HEK293 (cell line): ENCODE results near the gene ZNF648.

Experiments
- ELK4 ChIP-seq: IDR thresholded peaks from 2 replicates; pipeline ENCODE4 v1.6.1; 2011; ENCODE audit warnings: mild to moderate bottlenecking, low read depth, low read length, borderline replicate concordance
- GLIS1 ChIP-seq: fragments of 450-650 bp; formaldehyde crosslinking; IDR thresholded peaks from 2 replicates; pipeline ENCODE4 v1.5.1; 2016; ENCODE audit warnings: missing biosample characterization, missing genetic modification characterization
- PRDM6 ChIP-seq: fragments of 450-650 bp; formaldehyde crosslinking; IDR thresholded peaks from 2 replicates; pipeline ENCODE4 v1.5.1; 2017; ENCODE audit warnings: missing biosample characterization, missing genetic modification characterization
- SCRT2 ChIP-seq: fragments of 450-650 bp; formaldehyde crosslinking; IDR thresholded peaks from 2 replicates; pipeline ENCODE4 v1.5.1; 2016; ENCODE audit warnings: missing biosample characterization, missing genetic modification characterization
- SP7 ChIP-seq: fragments of 450-650 bp; formaldehyde crosslinking; IDR thresholded peaks from 2 replicates; pipeline ENCODE4 v1.5.1; 2016; ENCODE audit warnings: missing biosample characterization, missing genetic modification characterization
- TSHZ1 ChIP-seq: fragments of 450-650 bp; formaldehyde crosslinking; IDR thresholded peaks from 2 replicates; pipeline ENCODE4 v1.5.1; 2016; ENCODE audit warnings: missing biosample characterization, missing genetic modification characterization, borderline replicate concordance
- WT1 ChIP-seq: fragments of 450-650 bp; formaldehyde crosslinking; IDR thresholded peaks from 2 replicates; pipeline ENCODE4 v1.5.1; 2016; ENCODE audit warnings: missing biosample characterization, missing genetic modification characterization
- ZIC2 ChIP-seq: fragments of 450-650 bp; formaldehyde crosslinking; IDR thresholded peaks from 2 replicates; pipeline ENCODE4 v1.5.1; 2016; ENCODE audit warnings: missing biosample characterization, missing genetic modification characterization
- ZNF133 ChIP-seq: fragments of 450-650 bp; formaldehyde crosslinking; IDR thresholded peaks from 2 replicates; pipeline ENCODE4 v1.5.1; 2016; ENCODE audit warnings: missing biosample characterization, missing genetic modification characterization
- ZNF202 ChIP-seq: fragments of 450-650 bp; formaldehyde crosslinking; IDR thresholded peaks from 2 replicates; pipeline ENCODE4 v1.5.1; 2016; ENCODE audit warnings: missing biosample characterization, missing genetic modification characterization, borderline replicate concordance
- ZNF350 ChIP-seq: fragments of 450-650 bp; formaldehyde crosslinking; IDR thresholded peaks from 2 replicates; pipeline ENCODE4 v1.5.0; 2017; ENCODE audit warnings: missing biosample characterization, mild to moderate bottlenecking, missing genetic modification characterization
- ZNF501 ChIP-seq: fragments of 450-650 bp; formaldehyde crosslinking; IDR thresholded peaks from 2 replicates; pipeline ENCODE4 v1.5.1; 2016; ENCODE audit warnings: missing biosample characterization, missing genetic modification characterization
- ZNF514 ChIP-seq: fragments of 450-650 bp; formaldehyde crosslinking; IDR thresholded peaks from 2 replicates; pipeline ENCODE4 v1.5.1; 2016; ENCODE audit warnings: missing biosample characterization, missing genetic modification characterization
- ZNF530 ChIP-seq: fragments of 450-650 bp; formaldehyde crosslinking; IDR thresholded peaks from 2 replicates; pipeline ENCODE4 v1.5.1; 2016; ENCODE audit warnings: low read depth, missing biosample characterization, missing genetic modification characterization
- ZNF621 ChIP-seq: fragments of 450-650 bp; formaldehyde crosslinking; IDR thresholded peaks from 2 replicates; pipeline ENCODE4 v1.5.1; 2017; ENCODE audit warnings: missing biosample characterization, missing genetic modification characterization
- ZNF707 ChIP-seq: fragments of 450-650 bp; formaldehyde crosslinking; IDR thresholded peaks from 2 replicates; pipeline ENCODE4 v1.5.1; 2016; ENCODE audit warnings: missing biosample characterization, missing genetic modification characterization
- ZNF768 ChIP-seq: fragments of 450-650 bp; formaldehyde crosslinking; IDR thresholded peaks from 2 replicates; pipeline ENCODE4 v1.5.1; 2018; ENCODE audit warnings: missing biosample characterization, mild to moderate bottlenecking, missing genetic modification characterization
- ZNF776 ChIP-seq: fragments of 450-650 bp; formaldehyde crosslinking; IDR thresholded peaks from 2 replicates; pipeline ENCODE4 v1.5.0; 2017; ENCODE audit warnings: missing biosample characterization, missing genetic modification characterization, borderline replicate concordance
- ZSCAN23 ChIP-seq: fragments of 450-650 bp; formaldehyde crosslinking; IDR thresholded peaks from 2 replicates; pipeline ENCODE4 v1.5.1; 2016; ENCODE audit warnings: missing biosample characterization, missing genetic modification characterization
- TF ChIP-seq, protein P1 (sequence below): fragments of 450-650 bp; formaldehyde crosslinking; IDR thresholded peaks from 2 replicates; pipeline ENCODE4 v1.5.1; 2016; ENCODE audit warnings: missing biosample characterization, missing genetic modification characterization, borderline replicate concordance
- TF ChIP-seq, protein P2 (sequence below): fragments of 450-650 bp; formaldehyde crosslinking; IDR thresholded peaks from 2 replicates; pipeline ENCODE4; 2016; ENCODE audit warnings: missing biosample characterization, missing genetic modification characterization
- TF ChIP-seq, protein P3 (sequence below): fragments of 450-650 bp; formaldehyde crosslinking; IDR thresholded peaks from 2 replicates; pipeline ENCODE4 v1.5.1; 2016; ENCODE audit warnings: missing biosample characterization, missing genetic modification characterization

Gene ZNF648

GRCh38 chr1:182101415-182102042, 40.0 kb upstream of the ZNF648 start (continued):
- TF ChIP-seq, protein P1, sequence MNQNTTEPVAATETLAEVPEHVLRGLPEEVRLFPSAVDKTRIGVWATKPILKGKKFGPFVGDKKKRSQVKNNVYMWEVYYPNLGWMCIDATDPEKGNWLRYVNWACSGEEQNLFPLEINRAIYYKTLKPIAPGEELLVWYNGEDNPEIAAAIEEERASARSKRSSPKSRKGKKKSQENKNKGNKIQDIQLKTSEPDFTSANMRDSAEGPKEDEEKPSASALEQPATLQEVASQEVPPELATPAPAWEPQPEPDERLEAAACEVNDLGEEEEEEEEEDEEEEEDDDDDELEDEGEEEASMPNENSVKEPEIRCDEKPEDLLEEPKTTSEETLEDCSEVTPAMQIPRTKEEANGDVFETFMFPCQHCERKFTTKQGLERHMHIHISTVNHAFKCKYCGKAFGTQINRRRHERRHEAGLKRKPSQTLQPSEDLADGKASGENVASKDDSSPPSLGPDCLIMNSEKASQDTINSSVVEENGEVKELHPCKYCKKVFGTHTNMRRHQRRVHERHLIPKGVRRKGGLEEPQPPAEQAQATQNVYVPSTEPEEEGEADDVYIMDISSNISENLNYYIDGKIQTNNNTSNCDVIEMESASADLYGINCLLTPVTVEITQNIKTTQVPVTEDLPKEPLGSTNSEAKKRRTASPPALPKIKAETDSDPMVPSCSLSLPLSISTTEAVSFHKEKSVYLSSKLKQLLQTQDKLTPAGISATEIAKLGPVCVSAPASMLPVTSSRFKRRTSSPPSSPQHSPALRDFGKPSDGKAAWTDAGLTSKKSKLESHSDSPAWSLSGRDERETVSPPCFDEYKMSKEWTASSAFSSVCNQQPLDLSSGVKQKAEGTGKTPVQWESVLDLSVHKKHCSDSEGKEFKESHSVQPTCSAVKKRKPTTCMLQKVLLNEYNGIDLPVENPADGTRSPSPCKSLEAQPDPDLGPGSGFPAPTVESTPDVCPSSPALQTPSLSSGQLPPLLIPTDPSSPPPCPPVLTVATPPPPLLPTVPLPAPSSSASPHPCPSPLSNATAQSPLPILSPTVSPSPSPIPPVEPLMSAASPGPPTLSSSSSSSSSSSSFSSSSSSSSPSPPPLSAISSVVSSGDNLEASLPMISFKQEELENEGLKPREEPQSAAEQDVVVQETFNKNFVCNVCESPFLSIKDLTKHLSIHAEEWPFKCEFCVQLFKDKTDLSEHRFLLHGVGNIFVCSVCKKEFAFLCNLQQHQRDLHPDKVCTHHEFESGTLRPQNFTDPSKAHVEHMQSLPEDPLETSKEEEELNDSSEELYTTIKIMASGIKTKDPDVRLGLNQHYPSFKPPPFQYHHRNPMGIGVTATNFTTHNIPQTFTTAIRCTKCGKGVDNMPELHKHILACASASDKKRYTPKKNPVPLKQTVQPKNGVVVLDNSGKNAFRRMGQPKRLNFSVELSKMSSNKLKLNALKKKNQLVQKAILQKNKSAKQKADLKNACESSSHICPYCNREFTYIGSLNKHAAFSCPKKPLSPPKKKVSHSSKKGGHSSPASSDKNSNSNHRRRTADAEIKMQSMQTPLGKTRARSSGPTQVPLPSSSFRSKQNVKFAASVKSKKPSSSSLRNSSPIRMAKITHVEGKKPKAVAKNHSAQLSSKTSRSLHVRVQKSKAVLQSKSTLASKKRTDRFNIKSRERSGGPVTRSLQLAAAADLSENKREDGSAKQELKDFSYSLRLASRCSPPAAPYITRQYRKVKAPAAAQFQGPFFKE (tag by site-specific recombination): no peak
- TF ChIP-seq ZNF768 (tag by site-specific recombination): no peak
- TF ChIP-seq ZNF133: no peak
- no peak for TF ChIP-seq ZNF530
- no peak for TF ChIP-seq ZNF621
- TF ChIP-seq SCRT2 (tag by site-specific recombination): peak; percentile 68
- no peak for TF ChIP-seq ELK4
- TF ChIP-seq, protein P2, sequence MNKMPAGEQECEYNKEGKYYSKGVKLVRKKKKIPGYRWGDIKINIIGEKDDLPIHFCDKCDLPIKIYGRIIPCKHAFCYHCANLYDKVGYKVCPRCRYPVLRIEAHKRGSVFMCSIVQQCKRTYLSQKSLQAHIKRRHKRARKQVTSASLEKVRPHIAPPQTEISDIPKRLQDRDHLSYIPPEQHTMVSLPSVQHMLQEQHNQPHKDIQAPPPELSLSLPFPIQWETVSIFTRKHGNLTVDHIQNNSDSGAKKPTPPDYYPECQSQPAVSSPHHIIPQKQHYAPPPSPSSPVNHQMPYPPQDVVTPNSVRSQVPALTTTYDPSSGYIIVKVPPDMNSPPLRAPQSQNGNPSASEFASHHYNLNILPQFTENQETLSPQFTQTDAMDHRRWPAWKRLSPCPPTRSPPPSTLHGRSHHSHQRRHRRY (tag by site-specific recombination): no peak
- no peak for TF ChIP-seq WT1 (tag by site-specific recombination)
- TF ChIP-seq ZNF350 (tag by site-specific recombination): no peak
- TF ChIP-seq ZNF776 (tag by site-specific recombination): no peak
- no peak for TF ChIP-seq ZNF501 (tag by site-specific recombination)
- TF ChIP-seq ZNF202 (tag by site-specific recombination): no peak
- peak; percentile 91 for TF ChIP-seq SP7 (tag by site-specific recombination)
- TF ChIP-seq, protein P3, sequence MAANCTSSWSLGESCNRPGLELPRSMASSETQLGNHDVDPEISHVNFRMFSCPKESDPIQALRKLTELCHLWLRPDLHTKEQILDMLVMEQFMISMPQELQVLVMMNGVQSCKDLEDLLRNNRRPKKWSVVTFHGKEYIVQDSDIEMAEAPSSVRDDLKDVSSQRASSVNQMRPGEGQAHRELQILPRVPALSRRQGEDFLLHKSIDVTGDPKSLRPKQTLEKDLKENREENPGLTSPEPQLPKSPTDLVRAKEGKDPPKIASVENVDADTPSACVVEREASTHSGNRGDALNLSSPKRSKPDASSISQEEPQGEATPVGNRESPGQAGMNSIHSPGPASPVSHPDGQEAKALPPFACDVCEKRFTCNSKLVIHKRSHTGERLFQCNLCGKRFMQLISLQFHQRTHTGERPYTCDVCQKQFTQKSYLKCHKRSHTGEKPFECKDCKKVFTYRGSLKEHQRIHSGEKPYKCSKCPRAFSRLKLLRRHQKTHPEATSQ (tag by site-specific recombination): no peak
- TF ChIP-seq PRDM6: 0 out of 2 replicates have a peak, but pooled peaks have one; percentile 11
- no peak for TF ChIP-seq ZSCAN23
- TF ChIP-seq ZIC2 (tag by site-specific recombination): 0 out of 2 replicates have a peak, but pooled peaks have one; percentile 24
- TF ChIP-seq ZNF514 (tag by site-specific recombination): no peak
- no peak for TF ChIP-seq TSHZ1 (tag by site-specific recombination)
- no peak for TF ChIP-seq ZNF707
- TF ChIP-seq GLIS1 (tag by site-specific recombination): no peak
